NCI-H69 (cell line): ENCODE measurements around the gene ENTHD1.
"Not testable (repeated sequence)": the region's sequence is repeated elsewhere in the genome, so short reads cannot be mapped to it uniquely, and the experiment has no call there.

Source experiments
- DNase-seq: peaks from one replicate; lab custom pipeline; 2025; lab: John Stamatoyannopoulos, UW

Gene ENTHD1

GRCh38 chr22:39900306-39901227, 7.0 kb upstream of the ENTHD1 start, which contains the start of gene GRAP2:
TSS of gene GRAP2 (plus strand) at chr22:39901084. CDS start at chr22:39947107, 46,023 bp downstream.
- DNase-seq: no peak

- no peak for DNase-seq
Measured at GRCh38 chr22:39898997-39899396, 5.4 kb upstream of the ENTHD1 start.

- DNase-seq: no peak
Measured at GRCh38 chr22:39897841-39898240, 4.3 kb upstream of the ENTHD1 start.

GRCh38 chr22:39896313-39896996, 2.9 kb upstream of the ENTHD1 start:
- no peak for DNase-seq

GRCh38 chr22:39895682-39896081, 2.1 kb upstream of the ENTHD1 start:
- DNase-seq: no peak

GRCh38 chr22:39894554-39895092, 1.1 kb upstream of the ENTHD1 start:
- DNase-seq: no peak

- not testable (repeated sequence) for DNase-seq
Measured at GRCh38 chr22:39889924-39890323, 3.6 kb downstream of the ENTHD1 start.

GRCh38 chr22:39883057-39883456, 10.5 kb downstream of the ENTHD1 start:
- DNase-seq: no peak

- no peak for DNase-seq
Measured at GRCh38 chr22:39880722-39881121, 12.8 kb downstream of the ENTHD1 start.

GRCh38 chr22:39877079-39877845, 16.3 kb downstream of the ENTHD1 start:
- DNase-seq: no peak

GRCh38 chr22:39875176-39875885, 18.2 kb downstream of the ENTHD1 start:
- DNase-seq: not testable (repeated sequence)

GRCh38 chr22:39873965-39874364, 19.6 kb downstream of the ENTHD1 start:
- DNase-seq: no peak

- no peak for DNase-seq
Measured at GRCh38 chr22:39872548-39872947, 21.0 kb downstream of the ENTHD1 start.

GRCh38 chr22:39871008-39871798, 22.4 kb downstream of the ENTHD1 start:
- DNase-seq: no peak

- not testable (repeated sequence) for DNase-seq
Measured at GRCh38 chr22:39869797-39870196, 23.8 kb downstream of the ENTHD1 start.

- DNase-seq: no peak
Measured at GRCh38 chr22:39868741-39869140, 24.8 kb downstream of the ENTHD1 start.

- no peak for DNase-seq
Measured at GRCh38 chr22:39859903-39860588, 33.5 kb downstream of the ENTHD1 start.

- no peak for DNase-seq
Measured at GRCh38 chr22:39856588-39856987, 37.0 kb downstream of the ENTHD1 start.

GRCh38 chr22:39852799-39853198, 40.8 kb downstream of the ENTHD1 start:
- no peak for DNase-seq
